GM23248 (cell line): Measurements from ENCODE around the gene GJA9.

Experiments used
- EZH2 ChIP-seq: fragments of 200-600 bp; sonication (generic); IDR thresholded peaks from 2 replicates; pipeline ENCODE4 v1.6.1; 2018; ENCODE audit warnings: antibody characterized with exemption, mild to moderate bottlenecking; ENCODE audit not compliant: insufficient read depth, poor library complexity, severe bottlenecking
- EZH2phosphoT487 ChIP-seq: fragments of 200-600 bp; sonication (generic); IDR thresholded peaks from 2 replicates; pipeline ENCODE4 v1.6.1; 2018; ENCODE audit warnings: antibody characterized with exemption, moderate library complexity, mild to moderate bottlenecking, low read depth; ENCODE audit not compliant: insufficient read depth

DNA sequence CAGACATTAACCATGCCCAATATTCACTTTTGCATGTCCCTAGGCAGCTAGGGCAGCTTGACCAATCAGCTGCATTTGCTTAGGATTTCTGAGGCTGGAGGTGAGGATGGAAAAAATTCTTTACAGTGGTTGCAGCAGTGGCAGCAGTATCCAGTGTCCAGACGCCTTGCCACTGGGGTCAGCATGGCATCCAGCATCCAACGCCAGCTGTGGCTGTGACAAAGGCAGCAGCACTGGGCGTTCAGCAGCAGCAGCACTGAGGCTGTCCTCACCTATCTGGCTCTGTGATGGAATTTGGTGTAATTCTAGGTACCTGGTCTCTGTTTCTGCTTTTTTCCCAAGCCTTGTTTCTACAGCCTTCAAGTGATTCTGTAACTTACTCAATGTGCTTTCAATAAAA, 44.7 kb upstream of the GJA9 start:
- no peak for TF ChIP-seq EZH2
- no peak for TF ChIP-seq EZH2phosphoT487
